ENCODE results near the gene GALNT2. TPM values are rescaled to one million over a fixed set of nuclear protein-coding genes. Genes with fewer than 3 reads are reported as not detected.

The GALNT2 gene
- polyA plus RNA-seq, 2 of the 4 experiments (the other 2 are of a cell fraction), result 66.9 to 114 TPM

GRCh38 chr1:230228236-230228897 is 161.3 kb downstream of the GALNT2 start:
- H3K4me1 ChIP-seq, result no peaks in the 10 kb centered on the region
- 94% methylated on average over 9 of the region's 9 CpGs for WGBS (ENCODE audit: missing lambda C conversion rate)
- no peak overlapping the region for H3K4me2 ChIP-seq
- FAIRE-seq (no peak), DNase-seq (ENCODE audit: low read depth in 1 of 2, low spot score in 1 of 2) (no peak), ATAC-seq (no peak)
- POLR2A ChIA-PET, result no interaction called here
- no peak for TF ChIP-seq EHF (CRISPR knock-in tag; IDR thresholded peaks at IDR 0.05)
- no peak for TF ChIP-seq TP53 (CRISPR knock-in tag; IDR thresholded peaks at IDR 0.05)
- TF ChIP-seq JUN (IDR thresholded peaks at IDR 0.05), result no peak
- no peak for TF ChIP-seq HOXB13 (CRISPR knock-in tag; IDR thresholded peaks at IDR 0.05; ENCODE audit: low read depth)
- no peak for TF ChIP-seq HMGXB4 (CRISPR knock-in tag; IDR thresholded peaks at IDR 0.05; ENCODE audit: borderline replicate concordance)
- TF ChIP-seq HOXB5 (CRISPR knock-in tag; IDR thresholded peaks at IDR 0.05), result no peak
- no peak for TF ChIP-seq JUNB (IDR thresholded peaks at IDR 0.05)
- no peak for TF ChIP-seq RFX5 (IDR thresholded peaks at IDR 0.05)
- no peak for TF ChIP-seq HES2 (IDR thresholded peaks at IDR 0.05)
- TF ChIP-seq EP300 (IDR thresholded peaks at IDR 0.05), result no peak
- no peak for TF ChIP-seq ZFP36 (IDR thresholded peaks at IDR 0.05; ENCODE audit: borderline replicate concordance, partially characterized antibody)
- TF ChIP-seq RAD21 (conservative IDR thresholded peaks at IDR 0.05 in 1 of 2, IDR thresholded peaks at IDR 0.05 in 1 of 2), result no peak
- no peak for TF ChIP-seq MAFK (IDR thresholded peaks at IDR 0.05; ENCODE audit: partially characterized antibody)
- no peak for TF ChIP-seq SMC3 (IDR thresholded peaks at IDR 0.05)
- H3K27ac ChIP-seq, result no peak overlapping the region
- no peak overlapping the region for H3K4me3 ChIP-seq
- H3K9me3 ChIP-seq, result no peaks in the 10 kb centered on the region
- CTCF ChIA-PET, result no interaction called here

- Histone ChIP-seq H3K4me2 (no peak overlapping the region), H3K4me1 (no peaks in the 10 kb centered on the region), H3K9me3 (no peaks in the 10 kb centered on the region), H3K4me3 (no peak overlapping the region), H3K27ac (no peak overlapping the region)
- 85% methylated on average over 7 of the region's 7 CpGs for WGBS (ENCODE audit: missing lambda C conversion rate)
- CTCF ChIA-PET, result no interaction called here
- ATAC-seq (no peak), FAIRE-seq (no peak), DNase-seq (ENCODE audit: low read depth in 1 of 2, low spot score in 1 of 2) (no peak)
- POLR2A ChIA-PET, result no interaction called here
- TF ChIP-seq HEYL (CRISPR knock-in tag; IDR thresholded peaks at IDR 0.05) (no peak), RAD21 (conservative IDR thresholded peaks at IDR 0.05 in 1 of 2, IDR thresholded peaks at IDR 0.05 in 1 of 2) (no peak), CEBPB (IDR thresholded peaks at IDR 0.05) (no peak), ZFP36 (IDR thresholded peaks at IDR 0.05; ENCODE audit: borderline replicate concordance, partially characterized antibody) (no peak)
Measured at GRCh38 chr1:230230273-230230672, 163.2 kb downstream of the GALNT2 start.

GRCh38 chr1:230230948-230231773 is 164.1 kb downstream of the GALNT2 start:
- CTCF ChIA-PET, result interaction anchor here (1.3 kb wide), 1 partner anchor 37 kb away, joined by 3 read pairs; no protein-coding TSS in a partner anchor
- no peak for TF ChIP-seq HOXB5 (CRISPR knock-in tag; IDR thresholded peaks at IDR 0.05)
- TF ChIP-seq HES2 (IDR thresholded peaks at IDR 0.05), result no peak
- no peak for TF ChIP-seq FOSB (CRISPR knock-in tag; IDR thresholded peaks at IDR 0.05)
- no peak for TF ChIP-seq CTCF (IDR thresholded peaks at IDR 0.05)
- TF ChIP-seq ELK1 (IDR thresholded peaks at IDR 0.05; ENCODE audit: low read depth, low read length), result no peak
- TF ChIP-seq GATA3 (IDR thresholded peaks at IDR 0.05; ENCODE audit: borderline replicate concordance), result no peak
- TF ChIP-seq HDAC2 (IDR thresholded peaks at IDR 0.05), result no peak
- TF ChIP-seq RFX5 (IDR thresholded peaks at IDR 0.05), result no peak
- no peak for TF ChIP-seq PHF8 (IDR thresholded peaks at IDR 0.05; ENCODE audit: borderline replicate concordance, low read depth)
- no peak for TF ChIP-seq HEYL (CRISPR knock-in tag; IDR thresholded peaks at IDR 0.05)
- no peak for FAIRE-seq
- Histone ChIP-seq H3K27ac (no peak overlapping the region), H3K9me3 (no peaks in the 10 kb centered on the region), H3K4me3 (no peak overlapping the region), H3K4me2 (no peak overlapping the region), H3K4me1 (no peaks in the 10 kb centered on the region)
- no peak for DNase-seq (ENCODE audit: low read depth in 1 of 2, low spot score in 1 of 2)
- no peak for ATAC-seq
- 76% methylated on average over 8 of the region's 8 CpGs for WGBS (ENCODE audit: missing lambda C conversion rate)
- POLR2A ChIA-PET, result no interaction called here

Measured in A549 (cell line).